ENCODE data around the gene TEDC1.

TEDC1 gene, protein sequence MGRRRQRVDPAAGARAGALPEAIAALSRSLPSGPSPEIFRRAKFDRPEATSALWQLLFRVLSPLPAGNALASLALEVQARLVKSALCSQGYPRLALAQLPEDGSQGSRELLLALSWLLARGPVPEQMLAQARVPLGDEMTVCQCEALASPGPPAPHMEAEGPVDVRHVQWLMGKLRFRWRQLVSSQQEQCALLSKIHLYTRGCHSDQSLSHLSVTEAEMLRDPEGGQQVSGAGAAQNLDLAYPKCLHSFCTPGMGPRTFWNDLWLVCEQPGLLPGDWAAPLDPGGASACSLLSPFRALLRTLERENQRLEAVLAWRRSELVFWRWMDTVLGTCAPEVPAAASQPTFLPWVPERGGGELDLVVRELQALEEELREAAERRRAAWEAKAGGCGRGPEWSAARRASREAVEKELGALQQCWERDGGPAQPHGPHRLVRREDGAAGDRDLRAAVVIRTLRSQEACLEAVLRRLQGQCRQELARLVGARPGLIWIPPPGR

GRCh38 chr14:105490572-105491365, at the start of gene TEDC1:
Gene TEDC1 (plus strand): TSS chr14:105491246. CDS start chr14:105491376, 130 bp downstream.
- H3K9me3 ChIP-seq (ENCODE audit: control insufficient read depth, insufficient read depth, low read length), result no peaks in the 10 kb centered on the region
- H3K36me3 ChIP-seq (ENCODE audit: control insufficient read depth, low read length), result peaks cover 9% of the 10 kb centered on the region
- TF ChIP-seq CTCF (IDR thresholded peaks at IDR 0.05; ENCODE audit: low read depth, low read length, poor library complexity, severe bottlenecking) (peak; percentile 48), EZH2phosphoT487 (IDR thresholded peaks at IDR 0.05; ENCODE audit: borderline replicate concordance, low read length) (no peak)
- H3K27me3 ChIP-seq (ENCODE audit: control insufficient read depth, low read length), result peaks cover 22% of the 10 kb centered on the region
- H3F3A ChIP-seq (ENCODE audit: control insufficient read depth, insufficient read depth), result no peaks in the 10 kb centered on the region
- H3K27ac ChIP-seq (ENCODE audit: low read depth, low read length), result peak within 1 kb of the TSS; percentile 65
- H3K4me3 ChIP-seq (ENCODE audit: low read length), result peak within 1 kb of the TSS; percentile 89
- H3K9me2 ChIP-seq (replicated peaks; ENCODE audit: control insufficient read depth, low read length), result no peaks in the 10 kb centered on the region
- H3K4me1 ChIP-seq (ENCODE audit: control insufficient read depth, low read length), result peaks cover 44% of the 10 kb centered on the region
- H4K20me1 ChIP-seq (ENCODE audit: control insufficient read depth, insufficient read depth, low read depth, low read length), result peaks cover 8% of the 10 kb centered on the region; the same call in 1 of the 2 replicates
- H3K4me2 ChIP-seq (ENCODE audit: low read length), result peak within 1 kb of the TSS; percentile 80
- H3K79me2 ChIP-seq (ENCODE audit: control insufficient read depth, low read length), result peaks cover 9% of the 10 kb centered on the region

DNA sequence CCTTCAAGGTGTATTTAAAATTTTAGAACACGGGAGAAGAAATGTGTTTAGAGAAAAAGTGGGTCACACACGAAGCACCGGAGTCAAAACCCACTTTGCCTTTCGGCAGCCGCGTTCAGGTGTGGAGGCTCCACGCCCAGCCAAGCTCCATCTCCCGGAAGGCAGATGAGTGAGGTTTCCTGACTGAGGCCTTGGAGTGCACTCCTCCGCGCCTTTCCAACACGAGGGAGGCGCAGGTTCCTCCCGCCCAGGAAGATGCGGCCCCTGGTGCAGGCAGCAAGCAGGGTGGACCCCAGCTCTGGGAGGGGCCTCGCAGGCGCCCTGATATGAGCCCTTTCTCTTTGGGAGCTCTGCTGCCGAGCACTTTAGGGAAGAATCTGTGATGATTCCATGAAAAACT, 48.9 kb upstream of the TEDC1 start:
- TF ChIP-seq EZH2phosphoT487 (IDR thresholded peaks at IDR 0.05; ENCODE audit: borderline replicate concordance, low read length) (no peak), CTCF (IDR thresholded peaks at IDR 0.05; ENCODE audit: low read depth, low read length, poor library complexity, severe bottlenecking) (no peak)
- Histone ChIP-seq H3K9me3 (ENCODE audit: control insufficient read depth, insufficient read depth, low read length) (no peaks in the 10 kb centered on the region; the same call in 1 of the 2 replicates), H4K20me1 (ENCODE audit: control insufficient read depth, insufficient read depth, low read depth, low read length) (peaks cover 16% of the 10 kb centered on the region), H3K36me3 (ENCODE audit: control insufficient read depth, low read length) (peaks cover 49% of the 10 kb centered on the region), H3K27me3 (ENCODE audit: control insufficient read depth, low read length) (no peaks in the 10 kb centered on the region), H3K4me2 (ENCODE audit: low read length) (no peak overlapping the region), H3K9me2 (replicated peaks; ENCODE audit: control insufficient read depth, low read length) (no peaks in the 10 kb centered on the region), H3K4me3 (ENCODE audit: low read length) (no peak overlapping the region), H3K79me2 (ENCODE audit: control insufficient read depth, low read length) (peaks cover 41% of the 10 kb centered on the region), H3K27ac (ENCODE audit: low read depth, low read length) (no peak overlapping the region), H3K4me1 (ENCODE audit: control insufficient read depth, low read length) (no peaks in the 10 kb centered on the region), H3F3A (ENCODE audit: control insufficient read depth, insufficient read depth) (no peaks in the 10 kb centered on the region)

DNA sequence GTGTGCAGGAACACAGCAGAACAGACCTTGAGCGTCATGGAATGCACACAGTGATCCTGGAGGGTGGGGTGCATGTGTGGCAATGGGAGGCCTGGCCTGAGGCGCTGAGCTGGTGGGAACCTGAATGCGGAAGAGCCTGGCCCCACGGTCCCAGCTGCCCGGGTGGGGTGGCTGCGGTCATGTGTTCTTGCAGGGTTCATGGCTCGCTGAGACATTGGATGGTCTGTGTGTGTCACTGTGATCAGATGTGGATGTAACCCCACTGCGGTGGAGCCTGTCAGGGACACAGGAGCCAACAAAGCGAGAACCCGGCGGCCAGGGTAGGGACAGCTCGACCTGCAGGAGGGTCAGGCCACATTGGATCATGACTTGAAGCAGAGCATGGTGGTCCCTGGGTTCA, 48.2 kb upstream of the TEDC1 start:
- H3K4me1 ChIP-seq (ENCODE audit: control insufficient read depth, low read length), result no peaks in the 10 kb centered on the region
- no peak overlapping the region for H3K27ac ChIP-seq (ENCODE audit: low read depth, low read length)
- no peak overlapping the region for H3K4me3 ChIP-seq (ENCODE audit: low read length)
- H3K9me2 ChIP-seq (replicated peaks; ENCODE audit: control insufficient read depth, low read length), result no peaks in the 10 kb centered on the region
- peaks cover 10% of the 10 kb centered on the region; the same call in 1 of the 2 replicates for H4K20me1 ChIP-seq (ENCODE audit: control insufficient read depth, insufficient read depth, low read depth, low read length)
- H3K27me3 ChIP-seq (ENCODE audit: control insufficient read depth, low read length), result no peaks in the 10 kb centered on the region
- peaks cover 34% of the 10 kb centered on the region for H3K79me2 ChIP-seq (ENCODE audit: control insufficient read depth, low read length)
- H3K4me2 ChIP-seq (ENCODE audit: low read length), result no peak overlapping the region
- H3F3A ChIP-seq (ENCODE audit: control insufficient read depth, insufficient read depth), result no peaks in the 10 kb centered on the region
- peaks cover 42% of the 10 kb centered on the region for H3K36me3 ChIP-seq (ENCODE audit: control insufficient read depth, low read length)
- H3K9me3 ChIP-seq (ENCODE audit: control insufficient read depth, insufficient read depth, low read length), result no peaks in the 10 kb centered on the region
- TF ChIP-seq EZH2phosphoT487 (IDR thresholded peaks at IDR 0.05; ENCODE audit: borderline replicate concordance, low read length) (no peak), CTCF (IDR thresholded peaks at IDR 0.05; ENCODE audit: low read depth, low read length, poor library complexity, severe bottlenecking) (no peak)
